Thyroid gland (tissue), 4 donors: Measurements from ENCODE around the gene ARL3. TPM values are rescaled to one million over a fixed set of nuclear protein-coding genes. Genes with fewer than 3 reads are reported as not detected.

ENCODE experiments used
- DNase-seq, 2 donors: peaks; one replicate each; pipeline ENCODE4 v3.0.0-alpha.2; 2019
- H3K27ac ChIP-seq, 3 donors: fragments of 200-600 bp; sonication (generic); 1 replicate in 2 of 3; 2 replicates in 1 of 3; pipeline ENCODE4 v1.5.1; 2016 to 2019; ENCODE audit warnings: mild to moderate bottlenecking in 1 of 3, moderate library complexity in 1 of 3
- H3K27me3 ChIP-seq: fragments of 200-600 bp; sonication (generic); one replicate; pipeline ENCODE4 v1.5.1; 2019
- H3K36me3 ChIP-seq, 2 donors: fragments of 200-600 bp; sonication (generic); one replicate each; pipeline ENCODE4 v1.5.1; 2016 to 2019
- H3K4me1 ChIP-seq, 2 donors: fragments of 200-600 bp; sonication (generic); one replicate each; pipeline ENCODE4 v1.5.1; 2017 to 2019
- H3K4me3 ChIP-seq, 3 donors: fragments of 200-600 bp; sonication (generic); replicated peaks in 1 of 3; 1 replicate in 2 of 3; 2 replicates in 1 of 3; pipeline ENCODE4 v1.5.1; 2016; ENCODE audit warnings: mild to moderate bottlenecking in 1 of 3
- H3K9me3 ChIP-seq: fragments of 200-600 bp; sonication (generic); one replicate; pipeline ENCODE4 v1.5.1; 2017
- CTCF ChIP-seq, 6 experiments: fragments of 200-600 bp in 3 of 6; fragments of 450-650 bp in 3 of 6; sonication (generic) in 3 of 6; IDR thresholded peaks; one replicate each; pipeline ENCODE4 v1.5.1; 2016 to 2019; ENCODE audit warnings: antibody characterized with exemption in 6 of 6, mild to moderate bottlenecking in 2 of 6, inconsistent platforms in 1 of 6, moderate library complexity in 1 of 6
- POLR2A ChIP-seq, 2 donors: fragments of 450-650 bp; IDR thresholded peaks; one replicate each; pipeline ENCODE4 v1.6.1; 2017; ENCODE audit warnings: antibody characterized with exemption in 2 of 2, mild to moderate bottlenecking in 2 of 2, moderate library complexity in 1 of 2
- WGBS, 2 donors: methylation state at CpG; one replicate each; pipeline ENCODE4 v1.1.5; 2017; 5-methylcytosine and 5-hydroxymethylcytosine counted together
- intact Hi-C: fragments of 100-400 bp; cut with DNase I; formaldehyde crosslinking; loops from one replicate; pipeline ENCODE4 v1.15.1; 2023
- total RNA-seq, 4 donors: library from RNA; depleted of rRNA; stranded (reverse); fragments of >200 nt; gene quantifications; one replicate each; pipeline ENCODE4 v1.2.3, GENCODE V29; 2016

The ARL3 gene
- total RNA-seq, 4 donors from 2014 or later = 6.6 to 13.4 (median 10.2) TPM

GRCh38 chr10:102752934-102753664 lies 38.9 kb upstream of the ARL3 start:
- TF ChIP-seq CTCF (IDR thresholded peaks at IDR 0.05) = peak in 4 of 6 experiments; percentile 46 to 54 (median 50)
- TF ChIP-seq POLR2A (IDR thresholded peaks at IDR 0.05) = no peak
- Histone ChIP-seq H3K27me3 (no peaks in the 10 kb centered on the region), H3K27ac (peak overlapping the region; percentile 67 to 83 (median 74)), H3K36me3 (no peaks in the 10 kb centered on the region), H3K4me1 (peaks cover 54 to 62% of the 10 kb centered on the region in 2 donors), H3K9me3 (no peaks in the 10 kb centered on the region), H3K4me3 (no peak overlapping the region)
- intact Hi-C loops = no loop called here
- WGBS, 2 donors = 79 to 88% methylated on average over 4 of the region's 4 CpGs
- DNase-seq = no peak

DNA sequence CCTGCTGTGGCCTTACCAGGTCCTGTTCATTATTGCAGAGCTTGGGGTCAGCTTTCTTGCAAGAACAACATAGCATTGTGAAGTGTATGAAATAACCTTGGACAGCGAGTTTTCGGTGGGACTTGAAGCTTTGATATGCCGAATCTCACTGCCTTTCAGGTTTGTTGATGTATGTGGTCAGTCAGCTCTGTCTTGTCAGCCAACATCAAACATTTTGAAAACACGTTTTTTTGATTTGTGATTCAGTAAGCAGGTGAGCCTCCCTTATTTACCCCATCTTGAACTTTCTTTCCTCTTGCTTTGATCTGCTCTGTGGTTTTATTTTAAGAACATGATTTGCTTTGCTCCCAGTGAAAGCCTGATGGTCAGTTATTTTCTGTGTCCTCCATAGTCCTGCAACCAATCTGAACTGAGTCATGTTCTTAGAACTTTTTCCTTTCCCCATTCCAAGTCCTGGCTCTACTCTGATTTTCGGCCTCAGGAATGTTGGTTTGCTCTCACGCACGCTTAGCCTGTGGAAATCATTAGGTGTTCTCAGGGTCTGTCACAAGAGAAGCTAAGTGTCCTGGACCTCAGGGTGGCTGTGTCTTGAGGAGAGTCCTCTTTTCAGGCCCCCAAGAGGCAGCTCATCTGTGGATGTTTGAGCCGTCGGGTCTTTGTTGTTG lies 38.2 kb upstream of the ARL3 start:
- 71 to 72% methylated on average over 9 of the region's 9 CpGs for WGBS, 2 donors
- peaks cover 55 to 56% of the 10 kb centered on the region in 2 donors for H3K4me1 ChIP-seq
- H3K9me3 ChIP-seq = no peaks in the 10 kb centered on the region
- DNase-seq = no peak
- H3K27ac ChIP-seq = peak overlapping the region; percentile 67 to 83 (median 74)
- TF ChIP-seq POLR2A (IDR thresholded peaks at IDR 0.05) (no peak), CTCF (IDR thresholded peaks at IDR 0.05) (no peak)
- no peaks in the 10 kb centered on the region for H3K27me3 ChIP-seq
- no peaks in the 10 kb centered on the region for H3K36me3 ChIP-seq
- intact Hi-C loops = no loop called here
- H3K4me3 ChIP-seq = no peak overlapping the region

DNA sequence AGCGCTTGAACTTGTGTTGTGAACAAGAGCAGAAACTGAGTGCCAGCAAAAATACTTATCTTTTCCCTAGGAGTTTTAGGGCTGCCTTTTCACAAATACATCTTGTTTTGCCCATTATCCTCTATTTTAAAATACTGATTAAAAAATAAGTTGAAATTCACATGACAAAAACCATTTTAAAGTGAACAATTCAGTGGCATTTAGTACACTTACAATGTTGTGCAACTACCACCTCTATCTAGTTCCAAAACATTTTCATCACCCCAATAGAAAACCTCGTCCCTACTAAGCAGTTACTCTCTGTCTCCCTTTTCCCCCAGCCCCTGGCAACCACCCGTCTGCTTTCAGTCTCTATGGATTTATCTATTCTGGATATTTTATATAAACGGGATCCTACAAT lies 31.0 kb upstream of the ARL3 start:
- no peaks in the 10 kb centered on the region for H3K27me3 ChIP-seq
- no peak for DNase-seq
- no peaks in the 10 kb centered on the region for H3K9me3 ChIP-seq
- intact Hi-C loops = loop anchor here (10.0 kb wide), 1 partner anchor 70 kb away; no protein-coding TSS in a partner anchor
- no peaks in the 10 kb centered on the region for H3K36me3 ChIP-seq
- peaks cover 27 to 34% of the 10 kb centered on the region in 2 donors for H3K4me1 ChIP-seq
- no peak for TF ChIP-seq POLR2A (IDR thresholded peaks at IDR 0.05)
- TF ChIP-seq CTCF (IDR thresholded peaks at IDR 0.05) = no peak
- whole genome bisulfite sequencing, 2 donors = 43 to 44% methylated on average over 4 of the region's 4 CpGs
- peak overlapping the region in 2 of 3 donors; percentile 22 to 57 for H3K4me3 ChIP-seq
- H3K27ac ChIP-seq = peak overlapping the region; percentile 84 to 93 (median 90)

DNA sequence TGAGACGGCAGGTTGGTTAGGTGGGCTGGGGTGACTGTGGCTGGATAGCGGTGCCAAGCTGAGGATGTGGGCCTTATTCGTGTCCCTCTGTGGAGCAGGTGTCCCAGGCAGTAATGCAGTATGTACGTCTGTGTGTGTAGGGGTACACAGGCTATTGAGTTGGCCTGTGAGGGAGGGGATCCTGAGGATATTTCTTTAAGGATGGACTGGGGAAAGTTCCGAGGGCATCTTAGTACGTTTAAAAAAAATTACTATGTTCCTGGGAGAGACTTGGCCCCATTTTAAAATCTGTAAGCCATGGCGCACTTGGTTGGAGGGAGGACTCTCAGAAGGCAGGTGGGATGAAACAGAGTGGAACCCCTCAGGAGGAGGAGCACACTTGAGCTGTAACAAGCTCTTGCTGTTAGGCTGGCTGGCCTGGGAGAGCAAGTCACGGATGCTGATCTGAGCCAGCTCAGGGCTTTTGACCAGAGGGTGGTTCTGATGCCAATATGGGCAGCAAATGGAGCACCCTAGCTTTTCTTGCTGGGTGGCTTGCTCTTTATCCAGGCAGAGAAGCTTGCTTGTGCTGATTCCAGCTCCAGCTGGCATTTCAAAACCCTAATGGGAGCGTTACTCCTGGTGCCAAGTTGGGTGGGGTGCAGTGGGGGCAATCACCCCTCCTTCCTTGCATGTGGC lies 30.3 kb upstream of the ARL3 start:
- 2 to 3% methylated on average over 8 to 9 of the region's 9 CpGs for WGBS, 2 donors
- Histone ChIP-seq H3K4me1 (peaks cover 33 to 38% of the 10 kb centered on the region in 2 donors), H3K9me3 (no peaks in the 10 kb centered on the region), H3K27ac (peak overlapping the region; percentile 84 to 93 (median 90)), H3K36me3 (no peaks in the 10 kb centered on the region), H3K27me3 (no peaks in the 10 kb centered on the region), H3K4me3 (peak overlapping the region; percentile 43 to 74 (median 57))
- TF ChIP-seq CTCF (IDR thresholded peaks at IDR 0.05) (no peak), POLR2A (IDR thresholded peaks at IDR 0.05) (peak in 1 of 2 donors; percentile 82)
- DNase-seq = peak; percentile 95 to 96
- intact Hi-C loops = loop anchor here (10.0 kb wide), 1 partner anchor 70 kb away; no protein-coding TSS in a partner anchor
